ENCODE data around the gene PHIP.

DNA sequence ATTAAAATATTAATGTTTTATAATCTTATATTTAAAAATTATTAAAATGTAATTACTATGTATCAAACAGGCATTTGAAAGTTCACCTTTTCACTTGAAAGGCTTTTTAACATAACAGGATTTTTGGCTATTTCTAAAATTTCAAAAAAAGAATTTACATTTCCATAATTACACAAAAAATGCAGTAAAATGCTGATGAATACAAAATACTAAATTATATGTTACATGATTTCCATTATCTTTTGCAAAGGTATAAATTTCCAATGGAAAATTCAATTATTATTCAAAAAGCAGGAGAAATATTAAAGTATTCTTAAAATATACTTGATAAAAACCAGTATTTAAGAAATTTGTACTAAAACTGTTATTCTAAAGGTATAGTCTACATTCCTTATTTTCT, 66.1 kb downstream of the PHIP start:
- TF ChIP-seq POLR2AphosphoS5 (IDR thresholded peaks at IDR 0.05; ENCODE audit: control insufficient read depth, insufficient read depth, low read depth, low read length) (no peak), ZNF551 (CRISPR knock-in tag; IDR thresholded peaks at IDR 0.05) (no peak), ZNF274 (IDR thresholded peaks at IDR 0.05; ENCODE audit: borderline replicate concordance, low read depth, low read length) (no peak), ZNF41 (CRISPR knock-in tag; conservative IDR thresholded peaks at IDR 0.05) (no peak), POLR2A (conservative IDR thresholded peaks at IDR 0.05) (no peak)

Data from K562 (cell line).